K562 (cell line): ENCODE data around the gene FAM20B. TPM values are rescaled to one million over a fixed set of nuclear protein-coding genes. Genes with fewer than 3 reads are reported as not detected.
A peak's percentile ranks its signal among the peaks of the same experiment; 100 is the strongest.

Experiments used
- CEBPB ChIP-seq: fragments of 450-650 bp; IDR thresholded peaks from 2 replicates; pipeline ENCODE4 v1.6.1; 2016; ENCODE audit warnings: missing genetic modification characterization, missing compliant biosample characterization
- CREB3L1 ChIP-seq: fragments of 450-650 bp; IDR thresholded peaks from 2 replicates; pipeline ENCODE4 v1.6.1; 2014; ENCODE audit warnings: low read depth, mild to moderate bottlenecking, moderate library complexity, borderline replicate concordance
- E2F1 ChIP-seq: sonication (generic); formaldehyde crosslinking; IDR thresholded peaks from 2 replicates; pipeline ENCODE4 v1.8.1; 2023; ENCODE audit warnings: mild to moderate bottlenecking, missing genetic modification reagents, moderate library complexity
- GABPA ChIP-seq: fragments of 200-800 bp; sonication (Bioruptor generic); conservative IDR thresholded peaks from 2 replicates; pipeline ENCODE4 v1.6.1; 2016; ENCODE audit warnings: low read depth, missing genetic modification characterization, missing compliant biosample characterization
- HCFC1 ChIP-seq: IDR thresholded peaks from 2 replicates; pipeline ENCODE4 v1.6.1; 2012; ENCODE audit warnings: low read depth, low read length, improper control_type of control experiment
- KLF10 ChIP-seq: fragments of 250-450 bp; sonication (Bioruptor Pico); IDR thresholded peaks from 2 replicates; pipeline ENCODE4 v1.6.1; 2021; ENCODE audit warnings: matching md5 sums
- MTA2 ChIP-seq: fragments of 450-650 bp; IDR thresholded peaks from 2 replicates; pipeline ENCODE4 v1.6.1; 2016; ENCODE audit warnings: low read depth
- PKNOX1 ChIP-seq: fragments of 450-650 bp; IDR thresholded peaks from 2 replicates; pipeline ENCODE4 v1.6.1; 2016
- SAFB2 ChIP-seq: fragments of 200-400 bp; formaldehyde crosslinking; IDR thresholded peaks from 2 replicates; pipeline ENCODE4 v1.6.1; 2018; ENCODE audit warnings: borderline replicate concordance, low read length, low read depth, moderate library complexity; ENCODE audit not compliant: severe bottlenecking
- ZNF232 ChIP-seq: sonication (generic); formaldehyde crosslinking; IDR thresholded peaks from 2 replicates; pipeline ENCODE4 v1.8.0; 2022; ENCODE audit warnings: mild to moderate bottlenecking, missing genetic modification reagents
- ZNF318 ChIP-seq, 2 experiments: fragments of 450-650 bp; IDR thresholded peaks; 2 replicates each; pipeline ENCODE4 v1.6.1; 2016; ENCODE audit warnings: mild to moderate bottlenecking in 2 of 2, borderline replicate concordance in 1 of 2, low read depth in 1 of 2, moderate library complexity in 1 of 2
- polyA plus RNA-seq, 8 experiments: library from polyadenylated mRNA; depleted of rRNA in 4 of 8; stranded (reverse) in 5 of 8; unstranded in 3 of 8; fragments of >200 nt; fragmentation: Nextera tagmentation in 2 of 8; fragmentation: Illumina TruSeq in 1 of 8; extraction: Ambion mirVana in 2 of 8; extraction: Trizol in 1 of 8; gene quantifications; 2 replicates each; pipeline versions ENCODE4 v1.2.1 to v1.2.3, GENCODE V29; 2011 to 2014; ENCODE audit warnings: inconsistent platforms in 1 of 8, missing spikeins in 1 of 8
- total RNA-seq, 7 experiments: library from RNA; depleted of rRNA in 6 of 7; stranded (reverse); fragments of >200 nt in 6 of 7; fragmentation: Illumina TruSeq in 2 of 7; extraction: Trizol in 2 of 7; gene quantifications; 2 replicates each; pipeline versions ENCODE4 v1.2.1 to v1.2.3, GENCODE V29; 2011 to 2021; ENCODE audit warnings: low replicate concordance in 1 of 7
- TF ChIP-seq, protein P1 (sequence below): sonication (generic); formaldehyde crosslinking; IDR thresholded peaks from 2 replicates; pipeline ENCODE4 v1.8.1; 2022; ENCODE audit warnings: missing genetic modification reagents

Gene FAM20B
- total and polyA plus RNA-seq, 9 of the 15 experiments (the other 6 are each of a cell fraction or from before 2014, with no cell fraction given) = 7.2 to 67.5 (median 42.9) TPM

GRCh38 chr1:179025975-179026812 lies 500 bp downstream of the FAM20B start (continued):
- TF ChIP-seq ZNF318 (IDR thresholded peaks at IDR 0.05; ENCODE audit: borderline replicate concordance in 1 of 2, low read depth in 1 of 2) (no peak), GABPA (tag) (peak; percentile 58; the same call in 1 of the 2 replicates), MTA2 (no peak), CEBPB (tag) (no peak), SAFB2 (no peak), ZNF232 (CRISPR knock-in tag) (peak; percentile 94), E2F1 (CRISPR knock-in tag) (peak; percentile 88), KLF10 (CRISPR knock-in tag) (no peak), PKNOX1 (no peak), HCFC1 (peak; percentile 47), CREB3L1 (peak; percentile 86)
- TF ChIP-seq, protein P1, sequence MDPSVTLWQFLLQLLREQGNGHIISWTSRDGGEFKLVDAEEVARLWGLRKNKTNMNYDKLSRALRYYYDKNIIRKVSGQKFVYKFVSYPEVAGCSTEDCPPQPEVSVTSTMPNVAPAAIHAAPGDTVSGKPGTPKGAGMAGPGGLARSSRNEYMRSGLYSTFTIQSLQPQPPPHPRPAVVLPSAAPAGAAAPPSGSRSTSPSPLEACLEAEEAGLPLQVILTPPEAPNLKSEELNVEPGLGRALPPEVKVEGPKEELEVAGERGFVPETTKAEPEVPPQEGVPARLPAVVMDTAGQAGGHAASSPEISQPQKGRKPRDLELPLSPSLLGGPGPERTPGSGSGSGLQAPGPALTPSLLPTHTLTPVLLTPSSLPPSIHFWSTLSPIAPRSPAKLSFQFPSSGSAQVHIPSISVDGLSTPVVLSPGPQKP (CRISPR knock-in tag) = no peak
